Activated CD4-positive, alpha-beta T cell treated with anti-CD3 and anti-CD28 coated beads, Interleukin-2, amount 50 U/mL, for 48 hours (primary cell): Measurements from ENCODE around the gene MEGF6.

Experiments used
- DNase-seq, 2 experiments: peaks; one replicate each; pipeline ENCODE4 v3.0.0-alpha.2; 2020

Gene MEGF6

DNA sequence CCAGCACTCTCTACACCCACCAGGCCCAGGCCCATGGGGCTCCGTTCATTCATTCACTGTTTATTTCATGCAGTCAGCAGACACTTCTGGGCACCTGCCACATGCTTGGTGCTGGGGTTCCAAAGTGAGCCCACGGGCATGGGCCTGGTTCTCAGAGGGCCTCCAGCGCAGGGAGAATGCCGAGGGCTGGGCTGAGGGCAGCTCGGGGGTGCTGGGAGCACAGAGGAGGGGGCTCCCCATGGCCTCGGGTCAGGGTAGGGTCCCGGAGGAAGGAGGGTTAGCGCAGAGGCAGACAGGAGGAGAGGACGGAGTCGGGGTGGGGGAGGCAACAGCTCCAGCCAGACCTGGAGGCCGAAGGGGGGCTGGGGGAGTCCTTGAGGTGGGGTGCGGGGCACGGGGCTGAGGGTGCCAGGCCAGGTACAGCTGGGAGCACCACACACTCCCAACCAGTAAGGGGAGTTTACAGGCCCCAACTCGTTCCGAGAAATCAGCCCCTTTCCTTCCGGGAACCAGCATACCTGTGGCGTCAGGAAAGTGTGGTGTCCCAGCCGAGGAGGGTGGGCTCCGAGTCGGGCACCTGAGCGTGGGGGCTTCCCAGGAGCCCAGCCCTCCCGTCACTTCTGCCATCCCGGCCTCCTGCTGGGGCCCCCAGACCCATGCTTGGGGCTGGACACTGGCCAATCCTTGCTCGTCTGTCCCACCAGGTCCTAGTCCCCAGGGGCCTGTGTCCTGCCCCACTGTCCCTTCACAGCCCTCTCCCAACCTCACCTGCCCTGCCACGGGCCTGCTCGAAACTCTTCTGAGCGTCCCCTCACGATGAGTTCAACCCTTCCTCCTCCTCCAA is 146.0 kb downstream of the MEGF6 start:
- DNase-seq: no peak

DNA sequence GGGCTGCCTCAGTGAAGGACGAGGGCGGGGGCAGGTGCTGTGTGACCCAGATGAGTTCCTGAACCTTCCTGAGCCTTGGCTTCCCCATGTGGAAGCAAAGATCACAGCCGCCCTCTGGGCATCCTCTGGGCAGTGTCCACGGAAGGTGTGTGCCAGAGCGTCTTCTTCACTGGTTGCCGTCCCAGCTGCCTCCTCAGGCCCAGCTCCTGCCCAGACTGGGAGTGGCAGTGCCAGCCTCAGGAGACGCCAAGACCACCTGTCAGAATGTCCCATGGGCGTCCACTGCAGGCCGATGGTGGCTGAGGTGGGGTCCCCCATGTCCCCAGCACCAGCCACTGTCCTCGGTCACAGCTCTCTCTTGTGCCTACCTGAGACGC is 146.7 kb downstream of the MEGF6 start:
- no peak for DNase-seq

DNA sequence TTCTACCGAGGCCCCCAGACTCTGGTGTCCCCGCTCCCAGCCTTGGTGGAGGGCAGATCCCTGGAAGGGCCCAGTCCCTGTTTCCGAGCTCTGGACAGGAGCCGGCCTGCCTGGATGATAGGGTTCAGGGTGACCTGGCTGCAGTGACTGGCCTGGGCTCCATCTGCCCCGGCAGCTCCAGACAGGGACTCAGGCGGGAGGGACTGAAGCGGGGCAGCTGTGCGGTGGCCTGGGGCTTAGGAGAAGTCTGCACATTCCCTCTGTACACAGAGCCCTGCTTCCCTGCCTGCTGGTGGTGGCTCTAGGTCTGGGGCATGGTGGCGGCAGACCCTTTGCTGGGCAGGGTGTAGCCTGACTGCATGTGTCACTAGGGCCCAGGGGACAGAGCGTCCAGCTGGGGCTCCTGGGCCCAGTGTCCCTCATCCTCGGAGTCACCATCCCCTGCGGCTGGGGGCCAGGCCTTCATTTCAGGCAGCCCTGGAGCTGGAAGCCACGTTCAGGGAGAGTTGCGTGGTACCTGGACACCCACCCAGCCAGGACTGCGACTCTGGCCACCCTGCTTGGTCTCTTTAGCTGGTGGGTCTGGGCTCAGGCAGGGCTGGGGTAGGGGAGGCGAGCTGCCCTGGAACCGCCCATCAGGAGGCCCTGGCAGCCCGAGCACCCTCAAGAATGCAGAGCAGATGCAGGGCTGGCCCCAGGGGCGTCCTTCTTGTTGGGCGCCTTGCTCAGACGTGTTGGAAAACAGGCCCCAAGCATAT is 147.2 kb downstream of the MEGF6 start:
- DNase-seq: no peak

DNA sequence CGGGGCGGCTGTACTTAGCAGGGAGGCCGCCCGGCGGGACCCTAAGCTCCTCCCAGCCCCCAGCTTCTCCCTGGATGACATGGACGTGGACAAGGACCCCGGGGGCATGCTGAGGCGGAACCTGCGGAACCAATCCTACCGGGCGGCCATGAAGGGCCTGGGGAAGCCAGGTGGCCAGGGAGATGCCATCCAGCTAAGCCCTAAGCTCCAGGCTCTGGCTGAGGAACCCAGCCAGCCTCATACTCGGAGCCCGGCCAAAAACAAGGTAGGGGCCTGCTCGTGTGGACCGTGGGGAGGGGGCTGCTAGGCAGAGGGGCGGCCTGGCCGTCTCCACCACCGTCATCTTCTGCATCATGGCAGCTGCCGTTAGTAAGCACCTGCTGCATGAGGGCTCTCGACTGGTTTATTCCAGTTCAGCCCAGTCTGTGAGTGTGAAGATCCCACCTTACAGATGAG is 147.9 kb downstream of the MEGF6 start:
- DNase-seq: no peak

DNA sequence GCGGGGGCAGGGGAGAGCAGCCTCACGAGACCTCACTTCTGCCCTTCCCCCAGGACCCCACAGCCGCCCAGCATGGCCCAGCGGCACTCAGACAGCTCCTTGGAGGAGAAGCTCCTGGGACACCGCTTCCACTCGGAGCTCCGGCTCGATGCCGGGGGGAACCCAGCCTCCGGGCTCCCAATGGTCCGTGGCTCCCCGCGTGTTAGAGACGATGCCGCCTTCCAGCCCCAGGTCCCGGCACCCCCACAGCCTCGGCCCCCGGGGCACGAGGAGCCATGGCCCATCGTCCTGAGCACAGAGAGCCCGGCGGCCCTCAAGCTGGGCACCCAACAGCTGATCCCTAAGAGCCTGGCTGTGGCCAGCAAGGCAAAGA is 148.3 kb downstream of the MEGF6 start:
- DNase-seq: no peak

DNA sequence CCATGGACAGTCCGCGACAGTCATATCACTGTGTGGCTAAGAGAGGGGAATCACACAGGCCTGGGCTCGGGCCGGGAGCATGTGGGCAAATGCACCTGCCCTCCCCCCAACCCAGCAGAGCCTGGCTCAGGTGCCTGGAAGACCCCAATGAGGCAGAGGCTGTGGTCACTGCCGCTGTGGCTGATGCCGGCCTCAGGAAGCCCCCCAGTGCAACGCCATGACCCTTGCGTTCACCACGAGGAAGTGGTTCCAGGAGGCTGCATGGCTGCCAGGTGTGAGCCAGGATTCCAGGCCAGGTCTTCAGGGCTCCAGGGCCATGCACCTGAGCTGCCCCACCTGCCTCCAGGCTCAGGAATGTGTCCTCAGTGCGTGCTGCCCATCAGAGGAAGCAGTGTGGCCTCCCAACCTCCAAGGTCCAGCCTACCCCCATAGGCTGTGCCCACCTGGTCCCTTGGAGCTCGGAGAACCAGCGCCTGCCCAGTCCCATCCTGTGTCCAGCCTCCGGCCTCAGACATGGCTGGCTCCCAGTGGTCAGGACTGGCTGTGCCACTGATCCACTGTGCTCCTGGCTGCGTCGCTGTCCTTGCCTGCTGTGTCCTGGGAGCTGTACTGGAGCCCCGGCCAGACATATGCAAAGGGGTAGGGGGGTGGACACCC is 148.8 kb downstream of the MEGF6 start:
- DNase-seq: no peak

DNA sequence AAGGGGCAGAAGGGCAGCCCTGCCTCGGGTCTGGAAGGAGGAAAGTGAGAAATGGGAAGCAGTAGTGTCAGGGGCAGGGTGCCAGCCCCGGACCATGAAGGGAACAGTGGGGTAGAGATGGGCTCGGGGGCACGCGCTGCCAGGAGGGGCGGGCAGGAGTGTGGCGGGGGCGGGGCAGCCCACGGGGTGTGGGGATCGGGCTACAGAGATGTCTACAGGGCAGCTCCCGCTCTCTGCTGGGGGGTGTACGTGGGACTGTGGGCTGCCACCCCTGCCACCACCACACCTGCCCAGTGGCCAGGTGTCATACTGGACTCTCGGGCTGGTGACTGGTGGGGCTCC is 149.4 kb downstream of the MEGF6 start:
- DNase-seq: no peak

DNA sequence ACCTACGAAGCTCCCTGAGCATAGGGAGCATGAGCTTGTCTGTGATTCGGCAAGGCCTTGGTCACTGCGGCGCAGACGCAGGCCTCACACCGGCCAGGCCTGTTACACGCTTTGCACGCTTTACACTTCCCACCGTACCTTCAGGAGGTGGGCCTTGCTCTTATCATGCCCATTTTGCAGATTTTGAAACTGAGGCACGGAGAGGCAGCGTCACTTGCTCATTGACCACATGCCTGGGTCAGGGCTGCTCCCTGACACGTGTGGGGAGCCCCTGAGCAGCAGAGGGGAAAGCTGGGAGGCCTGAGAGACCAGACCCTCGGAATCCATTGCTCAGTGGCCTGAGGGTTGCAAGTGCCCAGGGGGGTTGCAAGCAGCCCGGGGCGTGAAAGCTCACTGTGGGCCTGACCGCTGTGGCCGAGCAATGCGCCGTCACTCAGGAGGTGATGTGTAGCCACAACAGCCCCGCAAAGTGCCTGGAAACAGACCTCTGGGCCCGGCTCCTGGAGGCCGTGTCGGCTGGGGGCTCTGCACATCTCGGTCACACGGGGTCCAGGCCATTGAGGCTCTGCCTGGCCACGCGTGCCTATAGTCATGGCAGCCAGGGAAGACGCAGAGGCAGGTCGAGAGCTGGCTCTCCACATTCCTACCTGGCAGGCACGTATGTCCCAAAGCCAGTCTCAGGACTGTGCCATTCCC is 149.9 kb downstream of the MEGF6 start:
- no peak for DNase-seq

DNA sequence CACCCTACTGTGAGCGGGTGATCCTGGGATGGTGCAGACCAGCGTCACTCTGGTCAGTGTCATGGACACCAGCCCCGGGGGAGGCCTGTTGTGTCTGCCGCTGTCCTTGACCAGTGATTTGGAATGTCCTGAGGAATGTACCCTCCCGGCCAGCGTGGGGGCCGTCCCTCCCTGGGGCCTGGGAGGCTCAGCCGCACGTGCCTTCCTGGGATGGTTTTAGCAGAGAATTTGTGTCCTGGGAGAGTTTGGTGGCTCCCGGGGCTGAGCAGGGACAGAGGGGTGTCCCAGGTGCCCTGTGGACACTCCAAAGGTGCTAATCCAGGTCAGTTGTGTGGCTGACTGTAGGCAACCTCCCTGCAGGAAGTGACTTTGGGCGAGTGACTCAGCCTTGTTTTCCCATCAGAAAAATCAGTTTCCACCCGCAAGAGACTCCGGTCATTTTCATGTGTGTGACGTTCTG is 150.6 kb downstream of the MEGF6 start:
- no peak for DNase-seq

DNA sequence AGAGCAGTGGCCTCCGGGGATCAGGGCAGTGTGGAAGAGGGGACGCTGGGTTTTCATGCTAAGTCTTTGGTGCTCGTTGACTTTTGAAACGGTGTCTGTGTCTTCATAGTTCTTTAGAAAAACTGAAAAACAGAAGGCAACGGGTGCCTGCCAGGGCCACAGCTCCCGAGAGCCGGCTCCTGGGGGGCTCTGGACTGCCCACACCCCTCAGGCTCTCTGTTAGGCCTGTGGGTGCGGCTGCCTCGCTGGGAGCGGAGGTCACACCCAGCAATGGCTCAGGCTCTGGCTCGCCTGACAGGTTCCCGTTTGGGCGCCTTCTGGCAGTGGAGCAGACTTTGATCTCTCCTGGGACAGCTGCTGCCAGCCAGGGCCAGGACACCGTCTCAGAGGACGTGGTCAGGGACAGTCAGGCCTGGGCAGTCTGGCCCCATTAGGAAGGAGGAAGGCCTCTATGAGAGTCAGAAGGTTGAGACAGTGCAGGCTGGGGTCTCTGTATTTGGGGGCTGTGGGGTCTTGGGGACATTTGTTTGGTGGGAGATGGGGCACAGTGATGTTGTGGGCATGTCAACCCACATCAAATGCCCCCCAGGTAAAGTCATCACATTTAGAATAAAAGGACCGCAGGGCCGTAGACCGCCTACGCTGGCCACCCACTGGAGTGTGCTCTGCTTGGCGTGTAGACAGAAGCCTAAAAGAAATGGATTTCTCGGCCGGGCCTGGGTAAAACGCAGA is 151.2 kb downstream of the MEGF6 start:
- no peak for DNase-seq

DNA sequence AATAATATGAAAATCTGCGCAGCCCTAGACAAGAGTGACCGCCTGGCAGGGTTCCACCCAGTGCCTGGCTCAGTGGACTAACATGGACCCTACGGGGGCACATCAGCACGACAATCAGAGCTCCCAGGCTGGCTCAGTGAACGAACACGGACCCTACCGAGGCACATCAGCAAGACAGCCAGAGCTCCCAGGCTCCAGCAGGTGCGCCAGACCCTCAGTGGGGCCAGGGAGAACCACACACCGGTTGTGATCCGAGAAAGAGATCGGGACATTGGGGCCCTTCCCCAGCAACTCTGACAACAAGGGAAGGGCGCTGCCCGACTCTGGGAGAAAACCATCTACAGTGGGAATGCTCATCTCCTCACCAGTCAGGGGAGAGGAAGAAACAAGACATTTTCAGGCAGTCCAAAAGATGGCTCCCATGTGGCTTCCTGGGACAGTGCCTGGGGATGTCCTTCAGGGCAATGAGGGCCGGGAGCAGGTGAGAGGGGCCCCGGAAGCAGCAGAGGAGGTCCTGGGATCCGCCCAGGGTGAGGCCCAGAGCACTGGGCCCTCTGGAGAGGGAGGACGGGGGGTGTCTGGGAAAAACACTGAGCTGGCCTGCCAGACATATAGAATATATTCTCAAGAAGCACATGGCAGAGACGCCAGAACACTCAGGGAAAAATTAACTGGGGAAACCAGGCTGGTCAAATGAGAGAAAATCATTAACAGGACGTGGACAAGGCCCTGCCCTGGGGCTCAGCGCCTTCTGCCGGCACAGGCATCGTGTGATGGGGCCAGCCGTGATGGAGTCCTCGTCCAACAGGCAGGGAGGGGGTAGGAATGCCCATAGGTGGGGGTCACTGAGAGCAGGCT is 152.0 kb downstream of the MEGF6 start:
- no peak for DNase-seq

DNA sequence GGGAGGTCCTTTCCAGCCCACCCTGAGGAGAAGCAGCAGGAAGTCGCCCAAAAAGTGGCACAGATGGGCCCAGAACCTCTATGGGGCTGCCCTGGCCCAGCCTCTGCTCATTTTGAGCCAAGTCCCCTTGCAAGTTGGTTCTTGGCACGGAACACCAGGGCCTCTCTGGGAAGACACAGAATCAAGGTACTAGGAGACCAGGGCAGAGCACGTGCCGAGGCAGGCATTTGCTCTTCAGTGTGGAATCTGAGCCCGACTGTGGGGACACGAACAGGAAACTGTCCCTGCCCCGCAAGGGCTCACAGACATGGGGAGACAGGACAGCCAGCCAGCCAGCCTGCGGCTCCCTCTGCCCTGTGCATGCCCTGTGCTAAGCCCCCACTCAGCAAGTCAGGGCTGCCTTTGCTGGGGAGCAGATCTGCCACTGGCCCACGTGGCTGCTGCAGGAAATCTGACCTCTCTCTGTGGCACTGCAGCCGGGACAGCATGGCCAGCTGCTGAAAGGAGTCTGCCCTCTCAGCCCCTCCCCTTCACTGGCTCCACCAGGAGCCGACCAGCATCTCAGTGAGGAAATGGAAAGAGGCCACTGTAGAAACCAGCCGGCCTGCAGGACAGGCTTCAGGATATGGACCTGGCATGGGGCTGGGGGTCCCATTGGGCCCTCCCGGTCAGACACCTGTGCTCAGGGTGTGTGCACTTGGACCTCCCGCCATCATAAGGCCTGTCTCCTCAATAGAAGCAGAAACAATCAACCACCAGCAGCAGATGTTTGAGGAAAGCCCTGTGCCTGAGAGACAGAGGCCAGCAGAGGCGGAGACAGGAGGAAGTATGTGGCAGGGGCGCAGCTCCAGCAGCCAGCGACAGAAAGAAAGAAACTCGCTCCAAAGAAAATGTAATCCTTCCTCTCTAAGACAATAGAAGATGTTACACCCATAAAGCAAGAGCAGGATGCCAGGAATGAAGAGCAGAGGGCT is 153.1 kb downstream of the MEGF6 start:
- no peak for DNase-seq

DNA sequence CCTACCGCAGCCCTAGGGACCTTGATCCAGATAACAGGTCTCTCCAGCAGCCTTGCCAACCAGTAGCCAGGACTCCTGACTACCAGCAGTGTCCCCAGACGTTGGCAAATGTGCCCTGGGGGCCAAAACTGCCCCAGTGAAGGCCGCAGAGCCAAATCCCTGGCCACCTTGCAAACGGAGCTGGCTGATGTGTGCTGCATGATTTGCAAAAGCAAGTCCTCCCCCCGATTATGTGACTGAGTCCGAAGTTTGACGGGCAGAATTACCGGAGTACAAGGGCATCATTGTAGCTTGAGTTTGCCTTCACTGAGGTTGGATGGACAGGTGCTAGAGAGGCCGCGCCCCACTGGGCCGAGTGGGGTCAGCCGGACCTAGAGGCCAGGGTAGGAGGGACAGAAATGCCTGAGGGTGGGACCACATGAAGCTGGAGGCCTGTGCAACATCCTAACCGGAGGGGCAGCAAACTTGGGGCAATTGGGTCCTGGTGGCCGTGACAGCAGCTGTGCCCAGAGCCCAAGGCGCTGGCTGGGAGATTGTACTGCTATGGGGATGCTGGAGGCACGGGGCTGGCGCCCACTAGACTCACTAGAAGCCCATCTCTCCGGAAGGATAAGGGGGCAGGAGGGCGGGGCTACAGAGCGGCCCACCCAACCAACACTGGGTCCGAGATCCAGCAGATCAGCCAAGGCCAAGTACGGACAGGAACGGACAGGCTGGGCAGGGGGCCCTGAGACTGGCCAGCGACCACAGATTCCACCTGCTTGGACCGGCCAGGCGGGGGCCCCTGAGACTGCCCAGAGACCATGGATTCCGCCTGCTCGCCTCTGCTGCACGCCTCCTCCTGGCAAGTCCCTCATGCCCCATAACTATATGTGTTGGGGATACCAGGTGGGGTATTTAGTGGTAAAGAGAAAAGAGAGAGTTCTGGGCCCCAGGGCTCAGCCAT is 154.1 kb downstream of the MEGF6 start:
- no peak for DNase-seq

DNA sequence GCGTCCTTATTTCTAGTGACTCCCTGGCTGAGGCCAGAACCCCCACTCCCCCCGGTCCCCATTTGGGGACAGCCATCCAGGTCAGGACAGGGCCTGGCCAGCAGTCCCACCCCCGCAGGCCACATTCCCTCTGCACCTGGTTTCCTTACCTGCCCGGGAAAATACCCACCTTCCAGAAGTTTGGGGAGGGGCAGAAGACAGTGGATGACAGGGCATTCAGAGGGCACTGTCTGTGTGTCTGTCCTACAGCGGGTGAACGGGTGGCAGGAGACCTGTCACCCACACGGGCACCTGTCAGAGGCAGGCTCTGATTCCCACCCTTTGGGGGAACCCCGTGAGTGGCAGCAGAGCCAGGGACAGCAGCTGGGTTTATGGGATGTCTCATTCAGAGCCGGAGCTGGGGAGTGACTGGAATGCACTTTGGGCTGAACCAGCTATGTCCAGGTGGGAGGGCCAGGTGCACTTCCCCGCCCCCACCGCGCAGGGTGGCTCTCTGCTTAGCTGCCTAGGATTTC is 154.8 kb downstream of the MEGF6 start:
- no peak for DNase-seq

DNA sequence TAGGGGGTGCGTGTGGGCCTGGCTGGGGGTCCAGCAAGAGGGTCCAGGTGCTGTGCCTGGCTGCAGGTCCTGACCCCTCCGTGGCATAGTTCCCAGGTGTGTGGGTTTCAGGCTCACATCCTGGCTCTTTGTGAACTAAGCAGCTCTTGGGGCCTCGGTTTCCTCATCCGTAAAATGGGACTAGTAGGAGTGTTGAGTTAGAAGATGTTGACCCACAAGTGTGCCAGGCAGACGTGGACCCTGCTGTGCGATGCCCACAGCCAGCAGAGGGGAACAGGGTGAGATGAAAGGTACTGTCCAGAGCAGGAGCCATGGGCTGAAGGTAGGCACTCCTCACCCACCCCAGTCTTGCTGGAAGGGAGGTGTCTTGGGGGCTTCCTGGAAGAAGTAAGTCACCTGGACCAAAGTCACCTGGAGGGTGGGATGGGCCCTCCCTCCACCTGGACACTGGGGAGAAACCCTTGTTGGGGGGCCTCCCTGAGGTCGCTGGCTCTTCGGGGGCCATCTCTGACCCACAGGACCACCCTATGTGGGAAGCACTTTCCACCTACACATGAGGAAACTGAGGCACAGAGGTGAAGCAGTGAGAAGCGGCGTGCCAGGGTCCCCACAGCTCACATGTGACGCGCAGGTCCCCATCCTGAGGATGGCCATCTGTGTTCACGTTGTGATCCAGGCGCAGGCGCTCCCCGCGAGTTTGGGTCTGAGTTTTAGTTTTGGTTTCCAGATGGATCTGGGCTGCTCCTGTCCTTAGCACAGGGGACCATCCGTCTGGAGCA is 155.4 kb downstream of the MEGF6 start:
- DNase-seq: no peak

DNA sequence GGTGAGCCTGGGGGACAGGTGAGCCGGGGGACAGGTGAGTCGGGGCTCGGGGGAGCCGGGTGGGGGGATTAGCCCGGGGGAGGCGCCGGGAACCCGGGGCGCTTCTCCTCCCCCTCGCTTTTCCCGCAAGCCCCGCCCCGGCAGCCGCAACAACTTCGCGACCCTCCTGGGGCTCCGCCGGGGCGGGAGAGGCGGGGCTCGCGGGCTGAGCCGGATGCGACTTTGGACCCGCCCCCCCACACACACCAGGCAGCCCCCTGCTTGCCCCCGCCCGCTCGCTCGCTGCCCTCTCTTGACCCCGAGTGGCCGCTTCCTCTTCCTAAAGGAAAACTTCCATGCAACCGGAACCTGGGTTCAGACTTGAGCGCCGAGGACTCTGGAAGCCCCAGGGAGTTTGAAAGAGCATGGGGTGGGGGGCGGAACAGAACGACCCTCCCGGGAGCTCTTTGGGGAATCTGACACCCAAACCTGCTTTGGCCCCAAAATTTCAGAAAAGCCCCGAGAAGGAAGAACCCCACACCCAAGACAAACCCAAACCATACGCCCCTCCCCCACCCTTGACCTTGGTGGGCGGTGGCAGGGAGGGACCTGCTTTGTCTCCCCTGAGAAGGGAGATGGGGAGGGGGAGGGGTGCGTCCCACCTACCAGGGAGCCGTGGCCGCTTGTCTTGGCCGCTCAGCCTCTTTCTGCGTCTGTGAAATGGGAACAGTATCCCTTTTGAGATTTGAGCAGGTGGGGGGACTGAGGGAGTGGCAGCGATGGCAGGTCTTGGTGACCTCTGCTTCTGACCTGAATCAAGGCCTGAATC is 156.3 kb downstream of the MEGF6 start:
- DNase-seq: no peak
